HG03095 (cell line): Measurements from ENCODE around the gene AARS2.
"Not testable (repeated sequence)": the region's sequence is repeated elsewhere in the genome, so short reads cannot be mapped to it uniquely, and the experiment has no call there.

Experiments used
- ATAC-seq: cut with Tn5 transposase; IDR thresholded peaks from one replicate; pipeline ENCODE4 v1.9.1; 2021; ENCODE audit warnings: moderate library complexity; ENCODE audit not compliant: unreplicated experiment

Gene AARS2

DNA sequence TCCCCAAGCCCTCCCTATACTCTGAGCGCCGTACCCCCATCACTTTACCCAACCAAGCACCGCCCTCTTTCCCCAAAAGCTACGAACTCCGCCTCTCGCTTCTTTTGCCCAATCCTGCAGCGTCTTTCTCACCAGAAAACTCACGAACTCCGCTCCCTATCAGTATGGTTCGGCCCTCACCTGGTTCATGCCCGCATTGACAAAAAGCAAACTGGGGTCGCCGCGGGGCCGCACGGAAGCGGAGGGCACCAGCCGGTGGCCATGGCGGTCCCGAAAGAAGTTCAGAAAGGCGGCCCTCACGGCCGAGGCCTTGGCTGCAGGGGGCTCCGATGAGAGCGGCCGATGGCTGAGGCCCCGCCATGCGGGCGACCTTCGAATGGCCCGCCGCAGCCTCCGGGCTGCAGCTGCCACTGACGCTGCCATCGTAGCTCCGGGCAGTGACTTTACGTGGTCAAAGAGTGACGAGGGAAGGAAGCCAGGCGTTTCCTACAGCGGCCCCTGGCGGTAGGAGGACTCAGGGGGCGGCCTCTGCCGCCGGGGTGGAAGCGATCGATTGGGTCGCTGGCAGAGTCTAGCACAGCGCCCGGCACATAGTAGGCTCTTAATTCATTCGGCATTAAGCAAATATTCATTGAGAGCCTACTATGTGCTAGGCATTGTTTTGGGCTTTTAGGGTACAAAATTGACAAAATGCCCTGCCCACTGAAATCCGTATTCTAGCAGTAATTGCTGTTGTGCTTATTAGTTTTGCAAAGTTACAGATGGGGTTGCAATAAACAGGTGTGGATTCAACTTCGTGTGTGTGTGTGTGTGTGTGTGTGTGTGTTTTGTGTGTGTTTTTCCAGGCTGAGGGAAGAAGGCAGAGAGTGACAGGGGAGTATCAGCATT lies at the start of gene AARS2:
AARS2 (minus strand) TSS at position 447 of the 888 bp plus-strand sequence; CDS start at position 423, 24 bp downstream.
- ATAC-seq: peak; percentile 97

DNA sequence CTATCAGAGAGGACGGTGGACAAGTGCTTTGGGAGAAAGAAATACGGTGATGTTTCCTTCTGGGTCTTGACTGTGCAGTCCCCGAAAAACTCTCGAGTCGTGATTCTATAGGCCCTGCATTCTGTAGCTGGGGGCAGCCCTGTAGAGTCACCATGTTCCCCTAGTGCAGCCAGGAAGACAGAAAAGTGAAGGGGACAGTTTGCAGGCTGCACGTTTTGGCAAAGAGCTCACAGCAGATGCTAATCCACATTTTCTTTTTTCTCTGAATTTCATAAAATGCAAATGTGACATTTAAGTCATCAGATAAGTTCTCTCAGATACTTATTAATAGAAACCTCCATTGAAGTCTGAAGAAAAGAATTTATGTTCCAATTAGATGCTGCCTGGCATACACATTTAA lies 48.8 kb upstream of the AARS2 start:
- ATAC-seq: no peak

DNA sequence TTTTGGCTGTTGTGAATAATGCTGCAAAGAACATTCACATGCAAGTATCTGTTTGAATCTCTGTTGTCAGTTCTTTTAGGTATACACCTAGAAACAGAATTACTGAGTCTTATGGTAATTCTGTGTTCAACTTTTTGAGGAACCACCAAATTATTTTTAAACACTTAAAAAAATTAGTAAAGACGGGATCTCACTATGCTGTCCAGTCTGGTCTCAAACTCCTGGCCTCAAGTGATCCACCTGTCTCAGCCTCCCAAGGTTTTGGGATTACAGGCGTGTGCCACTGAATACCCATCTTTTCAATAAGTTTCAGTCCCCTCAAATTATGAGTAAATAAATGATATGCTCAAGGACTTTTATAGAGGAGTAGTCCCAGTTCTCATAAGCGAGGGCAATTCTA lies 46.8 kb upstream of the AARS2 start:
- no peak for ATAC-seq

DNA sequence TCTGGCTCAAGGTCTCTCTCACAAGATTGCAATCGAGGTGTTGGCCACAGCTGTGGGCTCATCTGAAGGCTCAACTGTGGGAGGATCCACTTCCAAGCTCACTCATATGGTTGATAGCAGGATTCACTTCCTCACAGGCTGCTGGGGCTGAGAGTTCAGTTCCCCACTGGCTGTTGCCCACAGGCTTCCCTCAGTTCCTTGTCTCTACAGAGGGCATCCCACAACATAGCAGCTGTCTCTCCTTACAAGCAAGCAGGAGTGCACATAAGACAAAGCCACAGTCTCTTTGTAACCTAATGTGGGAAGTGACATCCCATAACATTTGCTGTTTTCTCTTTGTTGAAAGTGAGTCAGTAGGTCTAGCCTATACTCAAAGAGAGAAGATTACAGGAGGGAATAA lies 43.3 kb upstream of the AARS2 start:
- ATAC-seq: no peak

DNA sequence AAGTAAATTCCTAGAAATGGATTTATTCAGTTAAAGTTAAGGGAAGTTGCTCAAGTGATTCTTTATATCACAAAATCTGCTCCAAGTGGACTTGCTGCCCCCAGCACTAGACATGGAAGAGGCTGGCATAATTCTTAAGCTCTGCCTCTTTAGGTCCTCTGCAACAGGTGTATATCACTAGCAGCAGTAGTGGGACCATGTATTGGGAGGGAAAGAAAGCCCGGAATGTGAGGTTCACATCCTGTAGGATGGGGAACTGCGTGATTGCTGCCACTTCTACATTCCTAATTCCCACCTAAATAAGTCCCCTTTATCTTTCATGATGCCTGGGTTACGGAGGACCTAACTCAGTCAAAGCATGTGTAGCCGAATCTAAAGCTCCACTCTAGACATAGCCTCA lies 42.5 kb upstream of the AARS2 start:
- ATAC-seq: no peak

DNA sequence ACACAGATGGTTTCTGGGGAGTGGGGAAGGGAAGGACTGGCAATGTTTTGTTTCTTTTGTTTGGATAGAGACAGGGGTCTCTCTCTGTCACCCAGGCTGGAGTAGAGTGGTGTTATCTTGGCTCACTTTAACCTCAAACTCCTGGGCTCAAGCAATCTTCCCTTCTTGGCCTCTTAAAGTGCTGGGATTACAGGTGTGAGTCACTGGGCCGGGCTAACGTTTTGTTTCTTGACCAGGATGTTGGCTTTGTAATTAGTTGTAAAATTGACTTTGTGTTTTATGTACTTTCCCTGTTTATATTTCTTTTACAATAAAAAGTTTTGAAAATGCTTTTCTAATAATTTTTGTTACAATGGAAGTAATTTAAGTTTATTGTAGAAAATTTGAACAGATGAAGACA lies 40.2 kb upstream of the AARS2 start:
- no peak for ATAC-seq

DNA sequence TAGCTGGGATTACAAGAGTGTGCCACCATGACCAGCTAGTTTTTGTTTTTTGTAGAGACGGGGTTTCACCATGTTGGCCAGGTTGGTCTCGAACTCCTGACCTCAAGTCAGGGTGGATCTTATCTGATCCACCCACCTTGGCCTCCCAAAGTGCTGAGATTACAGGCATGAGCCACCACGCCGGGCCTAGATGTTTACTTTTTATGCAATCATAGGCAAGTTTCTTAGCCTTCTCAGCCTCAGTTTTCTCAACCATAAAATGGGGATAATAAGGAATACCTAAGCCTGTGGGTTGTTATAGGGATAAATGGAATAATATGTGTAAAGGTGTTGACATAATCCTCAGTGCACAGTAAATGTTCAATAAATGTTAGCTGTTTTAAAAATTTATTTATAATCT lies 39.1 kb upstream of the AARS2 start:
- ATAC-seq: no peak

DNA sequence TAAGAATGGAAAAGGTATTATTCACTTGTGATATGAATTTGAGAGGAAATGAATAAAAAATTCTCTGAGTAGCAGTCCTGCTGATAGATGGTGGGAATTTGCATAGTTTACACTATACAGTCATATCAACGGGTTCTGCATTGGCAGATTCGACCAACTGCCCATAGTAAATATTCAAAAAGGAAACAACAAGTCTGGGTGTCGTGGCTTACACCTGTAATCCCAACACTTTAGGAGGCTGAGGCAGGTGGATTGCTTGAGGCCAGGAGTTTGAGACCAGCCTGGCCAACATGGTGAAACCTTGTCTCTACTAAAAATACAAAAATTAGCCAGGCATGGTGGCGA lies 37.5 kb upstream of the AARS2 start:
- ATAC-seq: not testable (repeated sequence)

DNA sequence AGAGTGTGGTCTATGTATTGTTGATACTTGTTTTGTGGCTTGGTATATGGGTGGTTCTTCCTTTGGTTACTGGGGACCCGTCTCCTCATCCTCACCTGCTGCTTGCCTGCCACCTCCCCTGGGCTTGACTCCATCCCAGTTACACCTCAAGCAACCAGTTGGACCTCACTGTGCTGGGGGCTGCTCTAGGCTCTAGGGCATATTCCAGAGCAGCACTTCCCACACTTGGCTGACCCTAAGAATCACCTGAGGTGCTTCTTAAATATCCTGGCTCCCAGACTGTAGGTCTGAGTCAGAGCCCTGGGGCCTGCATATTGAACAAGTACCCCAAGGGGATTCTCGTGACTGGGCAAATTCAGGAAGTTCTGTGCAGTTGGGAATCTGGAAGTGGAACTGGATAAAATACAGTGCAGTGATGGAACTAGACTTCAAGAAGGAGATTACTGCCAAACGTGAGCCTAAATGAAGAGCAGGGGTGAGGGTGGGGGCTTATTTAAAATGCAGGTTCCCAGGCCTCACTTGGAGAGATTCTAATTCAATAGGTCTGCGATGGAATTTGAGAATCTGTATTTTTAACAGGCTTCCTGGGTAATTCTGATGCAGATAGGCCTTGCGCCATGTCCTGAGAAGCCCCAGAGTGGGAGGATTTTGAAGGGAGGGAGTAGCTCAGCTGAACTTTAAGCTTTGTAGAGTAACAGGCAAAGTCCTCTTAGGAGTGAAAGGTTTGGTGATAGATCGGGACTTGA lies 36.9 kb upstream of the AARS2 start:
- ATAC-seq: no peak

DNA sequence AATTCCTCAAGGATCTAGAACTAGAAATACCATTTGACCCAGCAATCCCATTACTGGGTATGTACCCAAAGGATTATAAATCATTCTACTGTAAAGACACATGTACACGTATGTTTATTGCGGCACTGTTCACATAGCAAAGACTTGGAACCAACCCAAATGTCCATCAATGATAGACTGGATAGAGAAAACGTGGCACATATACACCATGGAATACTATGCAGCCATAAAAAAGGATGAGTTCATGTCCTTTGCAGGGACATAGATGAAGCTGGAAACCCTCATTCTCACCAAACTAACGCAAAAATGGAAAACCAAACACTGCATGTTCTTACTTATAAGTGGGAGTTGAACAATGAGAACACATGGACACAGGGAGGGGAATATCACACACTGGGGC lies 33.7 kb upstream of the AARS2 start:
- ATAC-seq: not testable (repeated sequence)

DNA sequence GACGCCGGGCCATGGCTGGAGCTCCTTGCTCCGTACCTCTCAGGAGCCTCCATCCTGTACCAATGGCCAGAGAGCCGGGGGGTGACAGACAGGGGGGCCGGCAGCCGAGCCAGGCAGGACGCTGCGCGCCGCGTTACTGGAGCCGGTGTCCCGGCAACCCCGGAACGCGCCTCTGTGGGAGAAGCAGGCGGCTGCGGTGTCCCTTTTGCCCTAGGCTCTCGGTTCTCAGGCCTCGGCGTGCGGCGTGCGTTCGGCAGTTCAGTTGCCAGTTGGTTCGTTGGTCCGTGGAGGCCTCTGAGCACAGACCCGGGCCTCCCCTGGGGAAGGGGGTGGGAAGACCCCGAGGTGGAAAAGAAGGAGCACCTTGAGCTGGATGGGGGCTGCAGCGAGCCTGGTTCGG lies 29.3 kb upstream of the AARS2 start, which contains the start of gene SPATS1:
SPATS1 (plus strand) TSS at position 162 of the 400 bp plus-strand sequence. CDS start 446 bp downstream, outside the sequence.
- no peak for ATAC-seq

DNA sequence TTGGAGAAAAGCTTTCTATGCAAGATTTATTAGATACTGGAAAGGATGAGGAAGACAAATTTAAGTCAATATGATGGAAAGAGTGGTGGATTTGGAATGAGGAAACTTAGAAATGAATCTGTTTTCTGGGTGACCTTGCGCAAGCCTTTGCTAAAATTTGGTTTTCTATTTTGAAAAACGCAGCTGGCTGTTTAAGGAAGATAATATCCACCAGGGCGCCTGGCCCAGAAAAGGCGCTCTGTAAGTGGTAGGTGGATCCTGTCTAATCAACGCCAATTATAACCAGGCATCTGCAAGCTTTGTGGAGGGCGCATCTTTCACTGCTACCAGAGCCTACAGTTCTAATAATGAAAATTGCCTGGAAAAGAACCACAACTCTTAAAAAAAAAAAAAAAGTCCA lies 28.9 kb upstream of the AARS2 start:
- no peak for ATAC-seq

DNA sequence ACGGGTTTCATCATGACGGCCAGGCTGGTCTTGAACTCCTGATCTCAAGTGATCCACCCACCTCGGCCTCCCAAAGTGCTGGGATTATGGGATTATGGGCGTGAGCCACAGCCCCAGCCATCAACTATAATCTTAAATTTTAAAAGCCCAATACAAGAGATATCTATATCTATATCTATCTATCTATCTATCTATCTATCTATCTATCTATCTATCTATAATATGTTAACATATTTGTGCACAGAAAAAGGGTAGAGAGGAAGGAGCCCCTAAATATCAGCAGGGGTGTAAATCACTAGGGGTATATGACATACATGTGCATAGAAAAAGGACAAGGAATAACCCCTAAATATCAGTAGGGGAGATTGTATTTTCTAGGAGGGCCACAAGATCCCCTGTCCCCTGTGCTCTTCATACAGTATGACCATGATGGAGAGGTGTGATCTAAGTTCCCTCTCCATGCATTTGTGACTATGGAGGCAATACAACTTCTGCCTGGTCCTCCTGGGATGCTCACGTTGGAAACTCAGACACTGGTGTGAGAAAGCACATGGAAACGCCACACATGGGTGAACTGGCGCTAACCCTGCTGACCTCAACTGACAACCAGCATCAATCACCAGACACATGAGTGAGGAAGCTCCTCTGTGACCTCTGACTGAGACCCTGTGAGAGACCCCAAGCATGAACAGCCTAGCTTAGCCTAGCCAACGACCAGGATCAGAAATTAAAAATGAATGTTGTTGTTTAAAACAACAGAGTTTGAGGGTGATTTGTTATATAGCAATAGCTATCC lies 28.1 kb upstream of the AARS2 start:
- ATAC-seq: no peak

DNA sequence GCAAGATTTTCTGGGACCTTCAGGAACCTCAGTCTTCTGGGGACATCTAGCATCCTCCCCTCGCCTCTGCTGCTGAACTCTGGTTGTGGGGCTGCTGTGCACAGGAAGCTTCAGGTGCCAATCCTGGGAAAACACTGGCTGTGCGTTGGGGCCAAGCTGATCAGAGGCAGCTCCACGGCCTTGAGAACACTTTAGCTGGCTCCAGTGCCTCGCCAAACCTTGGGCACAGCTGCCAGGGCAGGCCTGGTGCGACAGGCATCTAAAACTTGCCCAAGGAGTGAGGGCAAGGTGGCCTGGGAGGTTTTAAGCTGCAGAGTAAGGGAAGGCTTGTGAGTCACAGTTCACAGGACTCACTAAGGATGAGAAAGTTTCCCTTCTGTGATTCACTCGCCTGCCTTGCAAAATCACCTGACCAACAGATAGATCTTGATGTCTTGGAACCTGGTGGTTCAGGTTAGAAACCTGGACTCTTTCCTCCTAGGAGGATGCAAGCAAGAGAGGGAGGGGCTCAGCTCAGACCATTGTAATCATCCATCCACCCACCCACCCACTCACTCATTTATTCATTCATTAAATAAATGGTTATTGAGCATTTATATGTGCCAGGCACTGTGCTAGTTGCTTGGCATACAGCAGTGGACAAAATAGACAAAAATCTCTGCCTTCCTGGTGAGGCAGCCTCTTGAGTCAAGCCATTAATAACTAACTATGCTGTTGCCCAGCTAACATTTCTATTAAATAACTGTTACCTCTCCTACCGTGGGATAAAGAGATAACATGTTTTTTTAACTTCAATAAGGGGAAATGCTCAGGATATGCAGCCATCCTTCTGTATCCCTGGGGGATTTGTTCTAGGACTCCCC lies 26.8 kb upstream of the AARS2 start:
- no peak for ATAC-seq

DNA sequence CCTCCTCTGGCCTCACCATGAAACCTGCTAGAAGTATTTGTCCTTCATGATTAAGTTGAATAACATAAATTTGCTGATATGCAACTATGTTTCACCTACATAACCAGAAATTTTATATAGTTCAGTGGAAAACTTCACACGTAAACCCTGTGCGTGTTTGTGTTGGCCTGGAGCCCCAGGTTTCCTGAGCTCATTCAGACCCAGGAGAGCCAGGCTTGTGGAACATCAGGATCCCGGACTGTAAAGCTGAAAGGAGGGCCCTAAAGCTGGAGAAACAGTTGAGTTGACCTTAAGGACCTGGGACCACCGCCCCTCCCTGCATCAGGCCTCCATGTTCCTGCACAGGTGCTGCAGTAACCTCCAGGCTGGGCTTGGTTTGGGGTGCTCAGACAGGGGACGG lies 26.2 kb upstream of the AARS2 start:
- no peak for ATAC-seq

DNA sequence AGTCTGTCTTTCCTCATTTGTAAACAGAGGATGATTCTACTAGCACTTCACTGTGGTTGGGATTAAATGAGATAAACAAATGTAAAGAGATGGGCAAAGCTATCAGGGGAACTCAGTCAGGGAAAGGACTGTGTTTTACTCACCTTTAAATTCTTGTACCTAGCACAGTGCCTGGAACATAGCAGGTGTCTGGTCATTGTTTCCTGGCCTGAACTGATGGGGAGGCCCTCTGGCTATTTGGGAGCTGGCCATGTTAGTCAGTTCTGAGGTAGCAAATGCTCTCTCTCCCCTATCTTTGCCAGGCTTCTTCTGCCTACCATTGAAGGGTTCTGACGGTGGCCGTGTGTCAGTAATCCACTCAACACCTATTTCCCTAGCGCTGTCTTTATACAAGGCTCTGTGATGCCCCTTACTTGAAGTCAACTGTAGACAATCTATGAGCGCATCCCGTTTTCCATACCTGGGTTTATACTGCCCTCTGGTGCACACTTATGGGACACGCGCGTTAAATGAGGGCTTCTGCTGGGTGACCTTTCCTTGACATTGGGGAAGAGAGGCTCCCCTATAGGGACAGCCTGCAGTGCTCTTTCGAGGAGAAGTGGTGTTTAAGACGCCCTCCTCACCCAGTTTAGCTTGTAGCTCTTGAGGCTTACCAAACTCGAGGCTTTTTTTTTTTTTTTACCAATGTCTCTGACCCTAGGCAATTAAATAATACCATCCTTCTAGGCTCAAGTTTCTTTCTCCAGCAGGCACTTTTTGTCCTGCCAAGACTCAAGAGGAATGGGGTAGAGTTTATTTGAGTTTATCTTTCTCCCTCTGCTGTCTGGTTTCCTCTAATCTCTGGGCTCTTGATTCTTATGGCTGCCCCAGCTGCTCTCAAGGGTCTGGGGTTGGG lies 25.3 kb upstream of the AARS2 start:
- peak; percentile 73 for ATAC-seq

DNA sequence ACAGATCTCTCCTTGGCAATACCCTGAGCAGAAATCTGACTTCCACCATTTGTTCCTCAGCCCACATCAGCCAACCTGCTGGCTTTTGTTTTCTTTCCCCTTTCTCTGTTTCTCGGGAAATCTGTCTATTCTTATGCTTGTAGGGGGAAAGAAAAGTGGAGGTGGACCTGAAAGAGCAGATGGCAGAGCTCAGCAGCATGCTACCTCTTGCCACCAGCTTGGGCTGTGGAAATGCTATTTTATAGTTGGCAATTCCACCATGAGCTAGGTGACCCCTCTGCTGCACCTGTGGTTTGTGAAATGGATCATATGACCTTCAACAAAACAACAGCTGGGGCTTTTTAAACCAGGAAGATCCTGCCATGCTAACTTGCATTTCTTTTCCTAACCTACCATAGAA lies 22.5 kb upstream of the AARS2 start:
- no peak for ATAC-seq

DNA sequence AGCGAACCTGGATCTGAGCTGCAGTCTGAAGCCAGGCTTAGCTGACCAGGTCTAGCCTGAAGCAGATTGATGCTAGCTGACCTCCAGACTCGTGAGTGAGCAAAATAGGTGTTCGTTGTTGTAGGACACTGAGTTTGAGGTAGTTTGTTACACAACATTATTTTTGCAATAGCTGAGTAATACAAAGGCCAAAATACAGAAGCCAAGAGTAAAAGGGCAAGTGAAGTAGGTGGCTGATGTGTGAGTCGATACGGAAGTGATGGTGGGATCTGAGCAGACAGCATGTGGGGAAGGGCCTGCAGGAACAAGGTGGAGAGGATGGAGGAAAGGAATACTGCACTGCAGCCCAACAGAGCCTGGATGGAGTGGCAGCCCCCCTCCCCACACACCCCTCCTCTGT lies 20.8 kb upstream of the AARS2 start:
- no peak for ATAC-seq

DNA sequence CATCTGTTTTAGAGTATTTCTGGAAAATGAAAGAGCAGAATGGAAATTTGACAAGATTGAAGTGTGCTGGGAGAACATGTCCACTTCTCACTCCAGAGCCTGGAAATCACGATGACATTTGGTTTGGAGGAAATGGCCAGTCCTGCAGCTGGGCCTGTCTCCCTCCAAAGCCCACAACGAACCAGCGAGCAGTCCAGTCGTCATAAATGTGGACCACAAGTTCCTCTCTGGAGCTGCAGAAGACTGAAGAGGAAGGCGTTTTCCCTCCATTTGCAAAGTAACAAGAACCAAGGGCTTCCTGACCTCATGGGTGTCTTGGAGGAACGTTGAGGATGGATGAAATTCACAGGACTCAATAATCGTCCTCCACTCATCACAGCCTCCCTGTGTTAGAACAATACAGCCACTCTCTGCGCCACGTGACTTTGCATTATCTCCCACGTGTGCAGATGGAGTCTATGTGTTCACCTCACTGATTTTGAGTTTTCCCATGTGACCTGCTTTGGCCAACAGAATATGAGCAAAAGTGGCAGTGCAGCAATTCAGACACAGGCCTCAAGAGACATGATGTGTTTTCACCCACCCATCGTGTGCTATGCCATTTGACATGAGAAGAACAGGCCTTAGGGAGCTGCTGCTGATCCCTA lies 20.2 kb upstream of the AARS2 start:
- no peak for ATAC-seq
